Central memory CD8-positive, alpha-beta T cell (primary cell): ENCODE data around the gene GFPT1.
"Not testable (repeated sequence)": the region's sequence is repeated elsewhere in the genome, so short reads cannot be mapped to it uniquely, and the experiment has no call there.

ENCODE experiments used
- ATAC-seq: fragments of 150-1000 bp; cut with Tn5 transposase; replicated peaks from 2 replicates; pipeline ENCODE4 v1.10.0; 2022; ENCODE audit warnings: mild to moderate bottlenecking, moderate FRiP score, moderate number of reproducible peaks; ENCODE audit not compliant: poor library complexity, severe bottlenecking; ENCODE audit errors: extremely low read depth
- DNase-seq, 2 donors: peaks; one replicate each; pipeline ENCODE4 v3.0.0; 2021; ENCODE audit warnings: low spot score in 2 of 2
- H3K27ac Mint-ChIP-seq: one replicate; pipeline ENCODE4 v1.8.0; 2022; ENCODE audit warnings: low read depth, mild to moderate bottlenecking, moderate library complexity, mixed read lengths
- H3K27me3 Mint-ChIP-seq: one replicate; pipeline ENCODE4 v1.8.0; 2022; ENCODE audit warnings: mixed read lengths
- H3K36me3 Mint-ChIP-seq: one replicate; pipeline ENCODE4 v1.8.0; 2022; ENCODE audit warnings: mild to moderate bottlenecking, moderate library complexity, mixed read lengths; ENCODE audit not compliant: insufficient read depth
- H3K4me1 Mint-ChIP-seq: one replicate; pipeline ENCODE4 v1.8.0; 2022; ENCODE audit warnings: mixed read lengths
- H3K4me3 Mint-ChIP-seq: one replicate; pipeline ENCODE4 v1.8.0; 2022; ENCODE audit warnings: mild to moderate bottlenecking, moderate library complexity, mixed read lengths
- H3K9me3 Mint-ChIP-seq: one replicate; pipeline ENCODE4 v1.8.0; 2022; ENCODE audit warnings: mixed read lengths

Gene GFPT1

GRCh38 chr2:69386789-69387734 lies at the start of gene GFPT1:
TSS of gene GFPT1 (minus strand) at chr2:69387227. CDS start at chr2:69387071, 156 bp downstream.
- no peaks in the 10 kb centered on the region for H3K9me3 Mint-ChIP-seq
- H3K27ac Mint-ChIP-seq, result peak within 1 kb of the TSS; percentile 73
- H3K4me3 Mint-ChIP-seq, result peak within 1 kb of the TSS; percentile 86
- no peaks in the 10 kb centered on the region for H3K27me3 Mint-ChIP-seq
- peaks cover 2% of the 10 kb centered on the region for H3K36me3 Mint-ChIP-seq
- DNase-seq, result peak; percentile 86
- peak; percentile 95 for ATAC-seq
- H3K4me1 Mint-ChIP-seq, result peaks cover 36% of the 10 kb centered on the region

DNA sequence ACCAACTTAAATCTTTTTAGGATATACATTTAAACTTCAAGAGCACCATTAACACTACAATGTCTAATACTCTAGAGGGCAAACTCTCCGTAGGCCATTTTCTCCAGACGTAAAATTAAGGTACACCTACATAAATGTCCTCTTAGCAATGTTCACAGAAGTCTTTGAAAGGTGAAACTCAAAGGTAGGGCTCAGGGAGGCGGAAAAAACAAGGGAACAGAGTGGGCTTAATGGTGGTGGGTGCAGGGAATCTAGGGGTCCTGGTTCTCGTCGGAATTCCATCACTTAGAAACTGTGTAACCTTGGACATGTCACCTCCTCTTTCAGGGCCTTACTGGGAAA lies 49.5 kb upstream of the GFPT1 start:
- DNase-seq (no peak), ATAC-seq (peak; percentile 5)
- Mint-ChIP-seq H3K36me3 (peaks cover 12% of the 10 kb centered on the region), H3K27me3 (no peaks in the 10 kb centered on the region), H3K4me1 (peaks cover 34% of the 10 kb centered on the region), H3K4me3 (peak overlapping the region; percentile 83), H3K9me3 (no peaks in the 10 kb centered on the region), H3K27ac (peak overlapping the region; percentile 94)

GRCh38 chr2:69434753-69435152 lies 47.7 kb upstream of the GFPT1 start:
- ATAC-seq, result no peak
- no peak overlapping the region for H3K27ac Mint-ChIP-seq
- peak overlapping the region; percentile 34 for H3K4me3 Mint-ChIP-seq

DNA sequence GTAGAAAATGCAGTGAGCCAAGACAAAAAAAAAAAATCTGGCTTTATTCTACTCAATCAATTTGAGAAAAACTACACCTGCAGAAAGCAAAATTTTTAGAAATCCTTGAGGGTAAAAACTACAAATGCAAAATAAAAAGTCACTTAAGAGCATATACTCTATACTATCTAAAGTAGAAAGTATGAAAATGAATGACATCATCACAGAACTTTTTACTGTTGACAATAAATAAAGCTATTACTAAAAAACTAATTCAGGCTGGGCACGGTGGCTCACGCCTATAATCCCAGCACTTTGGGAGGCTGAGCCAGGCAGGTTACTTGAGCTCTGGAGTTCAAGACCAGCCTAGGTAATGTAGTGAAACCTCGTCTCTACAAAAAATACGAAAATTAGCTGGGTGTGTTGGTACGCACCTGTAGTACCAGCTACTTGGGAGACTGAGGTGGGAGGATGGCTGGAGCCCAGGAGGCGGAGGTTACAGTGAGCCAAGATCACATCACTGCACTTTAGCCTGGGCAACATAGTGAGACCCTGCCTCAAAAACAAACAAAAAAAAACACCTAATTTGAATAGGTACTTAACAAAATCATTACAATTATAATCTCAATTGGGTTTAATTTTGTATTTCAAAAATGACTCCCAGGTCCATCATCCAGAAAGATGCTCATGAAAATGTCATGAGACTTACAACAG lies 42.6 kb upstream of the GFPT1 start:
- Mint-ChIP-seq H3K27me3 (no peaks in the 10 kb centered on the region), H3K4me3 (no peak overlapping the region), H3K9me3 (no peaks in the 10 kb centered on the region), H3K4me1 (peaks cover 7% of the 10 kb centered on the region), H3K36me3 (peaks cover 38% of the 10 kb centered on the region), H3K27ac (no peak overlapping the region)
- ATAC-seq (no peak), DNase-seq (no peak)

More at GRCh38 chr2:69434753-69435152, 47.7 kb upstream of the GFPT1 start:
- H3K4me1 Mint-ChIP-seq, result peaks cover 34% of the 10 kb centered on the region
- H3K27me3 Mint-ChIP-seq, result no peaks in the 10 kb centered on the region
- DNase-seq, result no peak
- H3K36me3 Mint-ChIP-seq, result peaks cover 18% of the 10 kb centered on the region
- H3K9me3 Mint-ChIP-seq, result no peaks in the 10 kb centered on the region

DNA sequence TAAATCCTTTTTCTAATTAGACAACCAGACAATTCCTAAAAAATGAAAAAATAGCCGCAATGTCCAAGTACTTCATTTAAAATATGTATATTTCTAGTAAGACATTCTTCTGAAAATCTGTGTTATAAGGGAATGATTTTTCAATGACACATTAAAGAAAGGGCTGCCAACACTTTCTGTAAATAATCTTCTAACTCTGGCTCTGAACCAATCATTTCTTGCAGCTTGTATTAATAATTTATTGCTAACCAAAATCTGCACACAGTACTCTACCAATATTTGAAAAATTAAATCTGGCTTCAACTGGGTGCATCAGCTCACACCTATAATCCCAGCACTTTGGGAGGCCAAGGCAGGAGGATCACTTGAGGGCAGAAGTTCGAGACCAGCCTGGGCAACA lies 42.0 kb upstream of the GFPT1 start:
- Mint-ChIP-seq H3K27ac (no peak overlapping the region), H3K27me3 (no peaks in the 10 kb centered on the region), H3K36me3 (peaks cover 38% of the 10 kb centered on the region), H3K4me1 (no peaks in the 10 kb centered on the region), H3K4me3 (no peak overlapping the region), H3K9me3 (no peaks in the 10 kb centered on the region)
- ATAC-seq, result no peak
- no peak for DNase-seq

DNA sequence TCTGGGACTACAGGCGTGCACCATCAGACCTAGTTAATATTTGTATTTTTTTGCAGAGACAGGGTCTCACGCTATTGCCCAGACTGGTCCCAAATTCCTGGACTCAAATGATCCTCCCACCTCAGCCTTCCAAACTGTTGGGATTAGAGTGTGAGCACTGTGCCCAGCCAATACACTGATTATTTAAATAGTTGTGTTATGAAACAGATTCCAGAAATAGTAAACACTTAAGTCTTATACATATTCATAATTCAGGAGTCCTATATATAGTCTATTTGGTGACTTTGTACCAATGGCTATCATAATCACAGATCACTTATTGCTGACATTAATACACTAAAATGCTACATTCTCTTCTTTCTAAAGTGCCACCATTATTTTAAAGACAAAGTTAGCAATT lies 37.4 kb upstream of the GFPT1 start:
- H3K36me3 Mint-ChIP-seq, result peaks cover 41% of the 10 kb centered on the region
- H3K4me1 Mint-ChIP-seq, result no peaks in the 10 kb centered on the region
- no peak for ATAC-seq

DNA sequence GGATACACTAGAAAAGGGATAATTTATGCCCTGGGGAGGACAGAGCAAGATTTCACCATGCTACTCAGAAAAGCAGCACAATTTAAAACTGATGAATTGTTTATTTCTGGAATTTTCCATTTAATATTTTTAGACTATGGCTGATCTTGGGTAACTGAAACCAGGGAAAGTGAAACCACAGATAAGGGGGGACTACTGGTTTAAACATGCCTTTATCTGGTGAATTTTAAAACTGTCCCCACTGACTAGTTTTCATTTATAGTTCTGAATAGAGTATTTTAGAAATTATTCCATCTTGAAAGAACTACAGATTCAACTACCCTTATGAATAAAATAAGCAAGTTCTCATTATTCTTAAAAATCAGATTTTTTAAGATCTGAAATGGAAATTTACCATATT lies 35.2 kb upstream of the GFPT1 start:
- Mint-ChIP-seq H3K4me3 (no peak overlapping the region), H3K4me1 (no peaks in the 10 kb centered on the region), H3K27ac (no peak overlapping the region), H3K36me3 (peaks cover 36% of the 10 kb centered on the region), H3K9me3 (no peaks in the 10 kb centered on the region), H3K27me3 (no peaks in the 10 kb centered on the region)
- DNase-seq (no peak), ATAC-seq (no peak)

More for the DNA sequence above, 37.4 kb upstream of the GFPT1 start:
- no peak for DNase-seq
- no peaks in the 10 kb centered on the region for H3K9me3 Mint-ChIP-seq
- no peaks in the 10 kb centered on the region for H3K27me3 Mint-ChIP-seq
- no peak overlapping the region for H3K27ac Mint-ChIP-seq
- no peak overlapping the region for H3K4me3 Mint-ChIP-seq

- H3K4me1 Mint-ChIP-seq, ATAC-seq, H3K27me3 Mint-ChIP-seq, H3K4me3 Mint-ChIP-seq, H3K9me3 Mint-ChIP-seq, DNase-seq, H3K27ac Mint-ChIP-seq: not testable (repeated sequence)
- H3K36me3 Mint-ChIP-seq, result peaks cover 40% of the 10 kb centered on the region
Measured at GRCh38 chr2:69419111-69419510, 32.1 kb upstream of the GFPT1 start.

DNA sequence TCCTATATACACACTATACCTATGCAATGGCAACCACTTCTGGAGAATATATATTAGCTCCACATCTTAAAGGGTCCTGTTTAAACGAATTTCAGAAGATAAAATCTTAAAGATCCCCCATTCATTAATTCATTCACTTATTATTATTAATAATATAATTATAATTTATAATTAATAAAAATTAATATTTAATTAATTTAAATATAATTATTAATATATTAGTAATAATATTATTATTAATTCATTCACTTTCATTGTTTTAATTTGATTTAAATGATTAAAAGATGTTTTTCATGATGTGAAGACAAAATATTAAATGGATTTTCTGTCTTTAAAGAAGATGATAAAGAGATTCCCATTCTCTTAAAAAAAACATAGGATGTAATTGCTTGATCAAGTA lies 29.1 kb upstream of the GFPT1 start:
- H3K27ac Mint-ChIP-seq, result peak overlapping the region; percentile 17
- H3K36me3 Mint-ChIP-seq, result peaks cover 46% of the 10 kb centered on the region
- DNase-seq (no peak), ATAC-seq (no peak)
- no peaks in the 10 kb centered on the region for H3K4me1 Mint-ChIP-seq
- no peaks in the 10 kb centered on the region for H3K9me3 Mint-ChIP-seq
- H3K27me3 Mint-ChIP-seq, result no peaks in the 10 kb centered on the region
- H3K4me3 Mint-ChIP-seq, result no peak overlapping the region

DNA sequence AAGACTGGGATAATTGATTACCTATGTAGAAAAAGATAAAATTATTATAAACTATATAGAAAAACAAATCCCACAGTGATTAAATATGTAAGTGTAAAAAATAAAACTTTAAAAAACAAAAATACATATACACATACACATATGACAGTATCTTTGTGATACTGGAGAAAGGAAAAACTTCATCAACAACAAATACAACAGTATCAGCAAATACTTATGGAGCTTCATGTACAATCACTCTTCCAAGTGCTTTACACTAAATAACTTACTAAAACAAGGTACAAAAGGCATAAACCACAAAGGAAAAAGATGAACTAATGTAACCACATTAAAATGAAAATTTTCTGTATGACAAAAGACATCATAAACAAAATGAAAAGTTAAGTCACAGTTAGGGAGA lies 24.1 kb upstream of the GFPT1 start:
- H3K9me3 Mint-ChIP-seq, result no peaks in the 10 kb centered on the region
- DNase-seq, result no peak
- H3K27ac Mint-ChIP-seq, result no peak overlapping the region
- no peak for ATAC-seq
- H3K4me1 Mint-ChIP-seq, result no peaks in the 10 kb centered on the region
- H3K27me3 Mint-ChIP-seq, result no peaks in the 10 kb centered on the region
- no peak overlapping the region for H3K4me3 Mint-ChIP-seq
- peaks cover 38% of the 10 kb centered on the region for H3K36me3 Mint-ChIP-seq

GRCh38 chr2:69405306-69405705 lies 18.3 kb upstream of the GFPT1 start:
- Mint-ChIP-seq H3K27me3 (no peaks in the 10 kb centered on the region), H3K4me3 (no peak overlapping the region), H3K9me3 (no peaks in the 10 kb centered on the region), H3K4me1 (no peaks in the 10 kb centered on the region), H3K27ac (no peak overlapping the region), H3K36me3 (peaks cover 34% of the 10 kb centered on the region)
- ATAC-seq (no peak), DNase-seq (no peak)

- Mint-ChIP-seq H3K27me3 (no peaks in the 10 kb centered on the region), H3K4me3 (no peak overlapping the region)
Measured at GRCh38 chr2:69400121-69400520, 13.1 kb upstream of the GFPT1 start.

DNA sequence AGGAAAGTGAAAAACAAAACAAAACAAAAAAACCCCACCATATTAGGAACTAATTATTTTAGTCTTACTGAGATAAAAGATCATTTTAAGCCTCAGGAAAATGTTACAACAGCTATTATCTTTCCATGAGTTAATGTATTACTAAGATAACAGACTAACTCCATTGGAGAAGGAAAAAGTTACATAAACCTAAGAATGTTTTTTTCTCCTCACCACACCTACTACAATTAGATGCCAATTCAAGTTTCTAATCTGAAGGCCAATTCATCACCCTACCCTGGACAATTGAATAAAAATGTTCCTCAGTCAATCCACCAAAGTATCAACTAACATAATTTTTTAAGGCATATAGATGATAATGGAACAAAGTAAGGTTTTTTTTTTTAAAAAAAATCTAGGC lies 10.2 kb upstream of the GFPT1 start:
- peaks cover 47% of the 10 kb centered on the region for H3K36me3 Mint-ChIP-seq
- DNase-seq (no peak), ATAC-seq (no peak)
- H3K9me3 Mint-ChIP-seq, result no peaks in the 10 kb centered on the region
- H3K4me3 Mint-ChIP-seq, result no peak overlapping the region
- no peaks in the 10 kb centered on the region for H3K27me3 Mint-ChIP-seq
- no peak overlapping the region for H3K27ac Mint-ChIP-seq
- H3K4me1 Mint-ChIP-seq, result no peaks in the 10 kb centered on the region

More at GRCh38 chr2:69400121-69400520, 13.1 kb upstream of the GFPT1 start:
- H3K4me1 Mint-ChIP-seq, result no peaks in the 10 kb centered on the region
- peaks cover 53% of the 10 kb centered on the region for H3K36me3 Mint-ChIP-seq
- no peak for ATAC-seq
- no peak overlapping the region for H3K27ac Mint-ChIP-seq
- no peak for DNase-seq
- no peaks in the 10 kb centered on the region for H3K9me3 Mint-ChIP-seq
